GM23338 (cell line): ENCODE data around the gene OTUD3.

ENCODE experiments used
- EZH2 ChIP-seq: fragments of 200-600 bp; sonication (generic); IDR thresholded peaks from one replicate; pipeline ENCODE4 v1.8.0; 2017; ENCODE audit warnings: antibody characterized with exemption, mild to moderate bottlenecking, low read depth; ENCODE audit not compliant: unreplicated experiment
- TF ChIP-seq, protein P1 (sequence below), 2 experiments: fragments of 200-600 bp in 1 of 2; sonication (generic) in 1 of 2; conservative IDR thresholded peaks; 2 replicates each; pipeline versions ENCODE4 v1.5.1 to v1.6.1; 2016 to 2017; ENCODE audit warnings: antibody characterized with exemption in 2 of 2, low read depth in 2 of 2, mild to moderate bottlenecking in 2 of 2, moderate library complexity in 1 of 2

DNA sequence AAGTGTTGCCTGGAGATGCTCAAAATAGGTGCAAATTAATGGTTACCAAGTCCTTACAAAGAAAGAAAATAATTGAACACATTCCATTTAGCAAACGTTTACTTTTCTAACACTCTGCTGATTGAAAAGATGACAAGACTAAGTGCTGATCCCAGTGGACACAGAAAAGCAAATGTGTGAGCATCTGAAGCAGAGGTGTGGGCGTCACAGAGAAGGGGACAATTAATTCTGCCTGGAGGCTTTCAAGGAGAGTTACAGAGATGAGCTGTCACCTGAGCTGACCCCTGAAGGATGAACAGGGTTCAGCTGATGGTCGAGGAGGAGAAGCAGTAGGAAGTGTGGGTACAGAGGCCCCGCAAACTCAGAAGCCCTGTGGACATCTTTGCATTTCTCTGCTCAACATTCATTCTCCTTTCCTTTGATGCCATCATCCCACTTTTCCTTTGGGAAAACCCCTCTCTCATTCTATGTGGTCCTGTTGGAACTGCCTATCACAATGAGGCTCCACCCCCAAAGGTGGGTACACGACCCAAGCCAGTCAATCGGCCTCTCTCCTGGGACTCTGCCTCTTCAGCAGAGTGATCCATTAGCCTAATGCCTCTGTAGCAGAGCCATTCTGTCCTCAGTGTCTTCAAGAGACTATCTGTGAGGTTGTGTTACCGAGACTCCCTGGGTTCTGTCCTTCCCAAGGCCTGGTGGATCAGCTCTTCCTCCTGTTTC, 58.5 kb downstream of the OTUD3 start:
- TF ChIP-seq EZH2, result no peak
- TF ChIP-seq, protein P1, sequence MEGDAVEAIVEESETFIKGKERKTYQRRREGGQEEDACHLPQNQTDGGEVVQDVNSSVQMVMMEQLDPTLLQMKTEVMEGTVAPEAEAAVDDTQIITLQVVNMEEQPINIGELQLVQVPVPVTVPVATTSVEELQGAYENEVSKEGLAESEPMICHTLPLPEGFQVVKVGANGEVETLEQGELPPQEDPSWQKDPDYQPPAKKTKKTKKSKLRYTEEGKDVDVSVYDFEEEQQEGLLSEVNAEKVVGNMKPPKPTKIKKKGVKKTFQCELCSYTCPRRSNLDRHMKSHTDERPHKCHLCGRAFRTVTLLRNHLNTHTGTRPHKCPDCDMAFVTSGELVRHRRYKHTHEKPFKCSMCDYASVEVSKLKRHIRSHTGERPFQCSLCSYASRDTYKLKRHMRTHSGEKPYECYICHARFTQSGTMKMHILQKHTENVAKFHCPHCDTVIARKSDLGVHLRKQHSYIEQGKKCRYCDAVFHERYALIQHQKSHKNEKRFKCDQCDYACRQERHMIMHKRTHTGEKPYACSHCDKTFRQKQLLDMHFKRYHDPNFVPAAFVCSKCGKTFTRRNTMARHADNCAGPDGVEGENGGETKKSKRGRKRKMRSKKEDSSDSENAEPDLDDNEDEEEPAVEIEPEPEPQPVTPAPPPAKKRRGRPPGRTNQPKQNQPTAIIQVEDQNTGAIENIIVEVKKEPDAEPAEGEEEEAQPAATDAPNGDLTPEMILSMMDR (conservative IDR thresholded peaks at IDR 0.05; ENCODE audit: low read depth in 2 of 2), result no peak
